GM12865 (cell line): ENCODE measurements around the gene GJA8.
"Not testable (repeated sequence)": the region's sequence is repeated elsewhere in the genome, so short reads cannot be mapped to it uniquely, and the experiment has no call there.

ENCODE experiments used
- DNase-seq: peaks from one replicate; pipeline ENCODE4 v3.0.0; 2010; ENCODE audit warnings: low read depth
- H3K4me3 ChIP-seq: 2 replicates; pipeline ENCODE4 v1.5.1; 2011; ENCODE audit warnings: mild to moderate bottlenecking, low read depth, low read length, control low read depth
- CTCF ChIP-seq: IDR thresholded peaks from 2 replicates; pipeline ENCODE4 v1.5.1; 2011; ENCODE audit warnings: low read length, control low read depth, low read depth, inconsistent platforms; ENCODE audit not compliant: insufficient read depth; ENCODE audit errors: missing control alignments

GJA8 gene

GRCh38 chr1:147904726-147905125 lies 2.1 kb downstream of the GJA8 start:
- DNase-seq = peak; percentile 12
- no peak for TF ChIP-seq CTCF
- no peak overlapping the region for H3K4me3 ChIP-seq

- no peak overlapping the region for H3K4me3 ChIP-seq
- TF ChIP-seq CTCF = no peak
- no peak for DNase-seq
Observed at GRCh38 chr1:147907786-147908509, 5.4 kb downstream of the GJA8 start.

- TF ChIP-seq CTCF = no peak
- no peak overlapping the region for H3K4me3 ChIP-seq
- no peak for DNase-seq
Observed at GRCh38 chr1:147912553-147912952, 10.0 kb downstream of the GJA8 start.

GRCh38 chr1:147913362-147913942 lies 10.9 kb downstream of the GJA8 start:
- no peak overlapping the region for H3K4me3 ChIP-seq
- no peak for DNase-seq
- TF ChIP-seq CTCF = no peak

GRCh38 chr1:147919896-147920295 lies 17.3 kb downstream of the GJA8 start:
- no peak for TF ChIP-seq CTCF
- DNase-seq = no peak
- H3K4me3 ChIP-seq = no peak overlapping the region

- DNase-seq = no peak
- TF ChIP-seq CTCF = no peak
- no peak overlapping the region for H3K4me3 ChIP-seq
Observed at GRCh38 chr1:147924813-147925212, 22.2 kb downstream of the GJA8 start.

- not testable (repeated sequence) for H3K4me3 ChIP-seq, DNase-seq
Observed at GRCh38 chr1:147927215-147927614, 24.6 kb downstream of the GJA8 start.

GRCh38 chr1:147927689-147928088 lies 25.1 kb downstream of the GJA8 start:
- not testable (repeated sequence) for DNase-seq, H3K4me3 ChIP-seq

- peak within 1 kb of the TSS; percentile 62 for H3K4me3 ChIP-seq
- DNase-seq = peak; percentile 95
Observed at GRCh38 chr1:147928236-147929132, 25.9 kb downstream of the GJA8 start, which contains the start of gene GPR89B. Gene GPR89B, plus strand, starts transcription at chr1:147928420. Its CDS starts 117 bp downstream, at chr1:147928537.

- H3K4me3 ChIP-seq, DNase-seq: not testable (repeated sequence)
Observed at GRCh38 chr1:147931137-147931536, 28.5 kb downstream of the GJA8 start.

- H3K4me3 ChIP-seq, DNase-seq: not testable (repeated sequence)
Observed at GRCh38 chr1:147935296-147935695, 32.7 kb downstream of the GJA8 start.
